HK-2 (cell line): ENCODE data around the gene MEIG1.
"Not testable (repeated sequence)": the region's sequence is repeated elsewhere in the genome, so short reads cannot be mapped to it uniquely, and the experiment has no call there.

ENCODE experiments used
- DNase-seq: peaks from one replicate; pipeline ENCODE4 v3.0.0-alpha.2; 2018; ENCODE audit not compliant: unreplicated experiment

MEIG1 gene

DNA sequence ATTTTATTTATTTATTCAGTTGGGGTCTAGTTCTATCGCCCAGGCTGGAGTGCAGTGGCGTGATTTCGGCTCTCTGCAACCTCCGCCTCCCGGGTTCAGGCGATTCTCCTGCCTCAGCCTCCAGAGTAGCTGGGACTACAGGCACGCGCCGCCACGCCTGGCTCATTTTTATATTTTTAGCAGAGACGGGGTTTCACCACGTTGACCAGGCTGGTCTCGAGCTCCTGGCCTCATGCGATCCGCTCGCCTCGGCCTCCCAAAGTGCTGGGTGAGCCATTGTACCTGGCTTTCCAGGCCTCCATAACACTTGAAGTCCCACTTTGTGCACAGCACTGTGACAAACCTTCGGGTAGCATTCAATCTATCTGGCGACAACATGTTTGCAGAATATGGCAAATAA is 4.3 kb upstream of the MEIG1 start:
- no peak for DNase-seq

GRCh38 chr10:14958872-14959220 is 342 bp upstream of the MEIG1 start:
- no peak for DNase-seq

- no peak for DNase-seq
Observed at GRCh38 chr10:14967897-14968296, 8.7 kb downstream of the MEIG1 start.

DNA sequence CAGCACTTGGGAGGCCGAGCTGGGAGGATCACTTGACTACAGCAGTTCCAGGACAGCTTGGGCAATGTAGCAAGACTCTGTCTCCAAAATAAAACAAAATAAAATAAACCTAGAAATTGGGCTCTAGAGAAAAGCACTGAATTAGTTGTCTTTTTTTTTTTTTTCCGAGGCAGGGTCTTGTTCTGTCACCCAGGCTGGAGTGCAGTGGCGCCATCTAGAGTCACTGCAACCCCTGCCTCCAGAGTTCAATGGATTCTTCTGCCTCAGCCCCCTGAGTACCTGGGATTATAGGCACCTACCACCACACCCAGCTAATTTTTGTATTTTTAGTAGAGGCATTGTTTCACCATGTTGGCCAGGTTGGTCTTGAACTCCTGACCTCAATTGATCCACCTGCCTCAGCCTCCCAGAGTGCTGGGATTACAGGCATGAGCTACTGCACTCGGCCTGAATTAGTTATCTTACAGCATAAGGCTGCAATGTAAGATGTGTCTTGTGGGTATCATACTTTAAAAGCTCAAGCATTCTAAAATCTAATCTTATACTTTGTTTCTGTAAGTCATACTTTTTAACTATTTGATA is 12.8 kb downstream of the MEIG1 start:
- no peak for DNase-seq

GRCh38 chr10:14974153-14974998 is 15.2 kb downstream of the MEIG1 start:
- DNase-seq, result not testable (repeated sequence)

DNA sequence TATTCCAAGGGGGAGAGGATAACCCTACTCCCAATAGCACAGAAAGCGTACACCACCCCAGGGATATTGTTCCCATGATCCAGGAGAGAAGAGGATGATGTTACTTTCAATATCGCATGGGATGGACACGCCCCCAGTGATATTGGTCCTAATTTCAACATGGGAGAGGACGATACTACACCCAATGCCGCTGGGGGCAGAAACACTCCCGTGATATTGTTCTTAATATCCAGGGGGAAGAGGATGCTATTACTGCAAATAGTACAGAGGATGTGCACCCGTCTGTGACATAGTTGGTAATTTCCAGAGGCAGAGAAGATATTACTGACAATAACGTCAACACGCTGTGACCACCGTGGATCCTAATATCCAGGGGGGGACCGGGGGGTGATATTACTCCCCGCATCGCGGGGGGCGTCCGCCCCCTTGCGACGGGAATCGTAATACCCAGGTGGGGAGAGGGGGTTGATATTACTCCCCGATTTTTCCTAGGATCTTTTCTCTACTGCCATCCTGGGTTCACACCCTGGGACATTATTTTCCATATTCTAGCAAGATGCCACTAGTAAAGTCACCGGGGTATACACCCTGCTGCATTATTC is 16.6 kb downstream of the MEIG1 start:
- no peak for DNase-seq

GRCh38 chr10:14982744-14983143 is 23.6 kb downstream of the MEIG1 start:
- no peak for DNase-seq

GRCh38 chr10:14989552-14989951 is 30.4 kb downstream of the MEIG1 start:
- DNase-seq, result not testable (repeated sequence)

GRCh38 chr10:14991035-14991749 is 32.0 kb downstream of the MEIG1 start:
- DNase-seq, result peak; percentile 38

- DNase-seq, result not testable (repeated sequence)
Observed at GRCh38 chr10:14992336-14992735, 33.1 kb downstream of the MEIG1 start.

- not testable (repeated sequence) for DNase-seq
Observed at GRCh38 chr10:14993500-14994455, 34.6 kb downstream of the MEIG1 start.

GRCh38 chr10:14995964-14996565 is 36.9 kb downstream of the MEIG1 start:
- DNase-seq, result no peak

DNA sequence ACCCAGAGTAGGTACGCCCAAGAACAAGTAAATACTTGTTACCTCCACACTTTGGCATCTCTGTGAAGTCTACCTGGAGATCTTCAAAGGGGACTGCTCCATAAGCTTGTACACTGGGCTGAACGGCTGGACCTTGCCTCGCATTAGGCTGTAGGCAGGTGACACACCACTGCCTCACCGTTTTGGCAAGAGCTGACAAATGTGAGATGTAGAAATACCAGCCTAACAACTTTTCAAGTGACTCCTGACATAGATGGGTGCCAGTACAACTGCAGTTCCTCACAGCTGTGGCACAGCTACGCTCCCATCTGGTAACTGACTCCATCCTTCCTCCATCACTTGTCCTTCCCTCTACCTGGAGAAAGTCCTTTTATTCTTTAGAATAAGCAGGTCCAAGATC is 54.3 kb downstream of the MEIG1 start:
- DNase-seq, result not testable (repeated sequence)

- DNase-seq, result no peak
Observed at GRCh38 chr10:15015451-15015850, 56.3 kb downstream of the MEIG1 start.

GRCh38 chr10:15020966-15021365 is 61.8 kb downstream of the MEIG1 start:
- peak; percentile 32 for DNase-seq
